Measurements from ENCODE around the gene CD55. TPM values are rescaled to one million over a fixed set of nuclear protein-coding genes. Genes with fewer than 3 reads are reported as not detected.

CD55 gene, protein sequence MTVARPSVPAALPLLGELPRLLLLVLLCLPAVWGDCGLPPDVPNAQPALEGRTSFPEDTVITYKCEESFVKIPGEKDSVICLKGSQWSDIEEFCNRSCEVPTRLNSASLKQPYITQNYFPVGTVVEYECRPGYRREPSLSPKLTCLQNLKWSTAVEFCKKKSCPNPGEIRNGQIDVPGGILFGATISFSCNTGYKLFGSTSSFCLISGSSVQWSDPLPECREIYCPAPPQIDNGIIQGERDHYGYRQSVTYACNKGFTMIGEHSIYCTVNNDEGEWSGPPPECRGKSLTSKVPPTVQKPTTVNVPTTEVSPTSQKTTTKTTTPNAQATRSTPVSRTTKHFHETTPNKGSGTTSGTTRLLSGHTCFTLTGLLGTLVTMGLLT
- 100 to 1,000 TPM in 1 of 2 donors, 10 to 100 TPM in 1; 48.6 to 118 TPM for polyA plus RNA-seq

DNA sequence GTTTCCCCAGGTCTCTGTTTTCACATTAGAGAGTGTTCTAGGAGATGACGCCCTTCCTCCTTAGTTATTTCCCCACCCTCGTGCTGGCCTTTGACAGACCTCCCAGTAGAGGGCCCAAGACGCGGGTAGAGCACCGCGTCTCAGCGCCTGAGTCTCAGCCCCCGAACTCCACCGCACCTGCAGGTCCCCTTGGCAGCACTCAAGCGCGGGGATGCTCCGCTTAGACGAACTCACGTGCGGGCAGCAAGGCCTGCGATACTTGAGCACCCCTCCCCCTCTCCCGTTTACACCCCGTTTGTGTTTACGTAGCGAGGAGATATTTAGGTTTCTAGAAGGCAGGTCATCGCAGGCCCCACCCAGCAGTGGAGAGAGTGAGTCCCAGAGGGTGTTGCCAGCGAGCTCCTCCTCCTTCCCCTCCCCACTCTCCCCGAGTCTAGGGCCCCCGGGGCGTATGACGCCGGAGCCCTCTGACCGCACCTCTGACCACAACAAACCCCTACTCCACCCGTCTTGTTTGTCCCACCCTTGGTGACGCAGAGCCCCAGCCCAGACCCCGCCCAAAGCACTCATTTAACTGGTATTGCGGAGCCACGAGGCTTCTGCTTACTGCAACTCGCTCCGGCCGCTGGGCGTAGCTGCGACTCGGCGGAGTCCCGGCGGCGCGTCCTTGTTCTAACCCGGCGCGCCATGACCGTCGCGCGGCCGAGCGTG is at the start of gene CD55:
Gene CD55, plus strand, starts transcription at position 600 of the 711 bp plus-strand sequence. Its CDS starts 88 bp downstream, at position 688.
- Histone ChIP-seq H3K27me3 (ENCODE audit: control insufficient read depth in 1 of 2, insufficient read depth in 2 of 2, low read length in 2 of 2) (no peaks in the 10 kb centered on the region), H3K4me1 (ENCODE audit: control insufficient read depth in 2 of 2, insufficient read depth in 2 of 2, low read length in 1 of 2) (peaks cover 0 to 2% of the 10 kb centered on the region in 2 donors), H3K9me3 (ENCODE audit: control insufficient read depth in 2 of 2, insufficient read depth in 1 of 2, low read depth in 1 of 2, low read length in 1 of 2) (no peaks in the 10 kb centered on the region), H3K4me3 (ENCODE audit: low read depth in 1 of 2, low read length in 2 of 2) (peak within 1 kb of the TSS; percentile 84 to 98), H3K36me3 (ENCODE audit: control insufficient read depth in 2 of 2, insufficient read depth in 2 of 2, low read length in 1 of 2) (no peaks in the 10 kb centered on the region), H3K27ac (ENCODE audit: low read depth in 2 of 2, low read length in 1 of 2) (peak within 1 kb of the TSS; percentile 91 to 100)
- 0 to 1% methylated on average over 50 to 53 of the region's 53 CpGs for WGBS, 2 donors

DNA sequence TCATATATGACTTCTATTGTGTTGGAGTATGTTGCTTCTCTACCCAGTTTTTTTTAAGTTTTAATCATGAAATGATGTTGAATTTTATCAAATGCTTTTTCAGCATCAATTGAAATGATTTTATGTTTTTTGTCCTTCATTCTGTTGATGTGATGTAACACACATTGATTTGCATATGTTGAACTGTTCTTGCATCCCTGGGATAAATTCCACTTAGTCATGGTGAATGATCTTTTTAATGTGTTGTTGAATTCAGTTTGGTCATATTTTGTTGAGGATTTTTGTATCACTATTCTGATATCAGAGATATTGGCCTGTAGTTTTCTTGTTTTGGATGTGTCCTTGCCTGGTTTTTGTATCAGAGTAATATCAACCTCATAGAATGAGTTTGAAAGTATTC is 46.6 kb upstream of the CD55 start:
- Histone ChIP-seq H3K36me3 (ENCODE audit: control insufficient read depth in 2 of 2, insufficient read depth in 2 of 2, low read length in 1 of 2) (no peaks in the 10 kb centered on the region), H3K27ac (ENCODE audit: low read depth in 2 of 2, low read length in 1 of 2) (no peak overlapping the region), H3K27me3 (ENCODE audit: control insufficient read depth in 1 of 2, insufficient read depth in 2 of 2, low read length in 2 of 2) (no peaks in the 10 kb centered on the region), H3K4me1 (ENCODE audit: control insufficient read depth in 2 of 2, insufficient read depth in 2 of 2, low read length in 1 of 2) (no peaks in the 10 kb centered on the region), H3K9me3 (ENCODE audit: control insufficient read depth in 2 of 2, insufficient read depth in 1 of 2, low read depth in 1 of 2, low read length in 1 of 2) (no peaks in the 10 kb centered on the region), H3K4me3 (ENCODE audit: low read depth in 1 of 2, low read length in 2 of 2) (no peak overlapping the region)

DNA sequence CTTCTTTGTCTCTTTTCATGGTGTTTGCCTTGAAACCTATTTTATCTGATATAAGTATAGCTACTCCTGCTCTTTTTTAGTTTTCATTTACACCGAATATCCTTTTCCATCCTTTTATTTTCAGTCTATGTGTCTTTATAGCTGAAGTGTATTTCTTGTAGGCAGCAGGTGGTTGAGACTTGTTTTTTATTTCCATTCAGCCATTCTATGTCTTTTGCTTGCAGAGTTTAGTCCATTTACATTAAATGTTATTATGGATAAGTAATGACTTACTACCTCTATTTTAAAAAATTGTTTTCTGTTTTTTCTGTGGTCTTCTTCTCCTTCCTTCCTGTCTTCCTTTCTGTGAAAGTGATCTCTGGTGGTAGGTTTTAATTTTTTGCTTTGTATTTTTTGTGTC is 45.0 kb upstream of the CD55 start:
- Histone ChIP-seq H3K36me3 (ENCODE audit: control insufficient read depth in 2 of 2, insufficient read depth in 2 of 2, low read length in 1 of 2) (no peaks in the 10 kb centered on the region), H3K4me3 (ENCODE audit: low read depth in 1 of 2, low read length in 2 of 2) (no peak overlapping the region), H3K27me3 (ENCODE audit: control insufficient read depth in 1 of 2, insufficient read depth in 2 of 2, low read length in 2 of 2) (no peaks in the 10 kb centered on the region), H3K27ac (ENCODE audit: low read depth in 2 of 2, low read length in 1 of 2) (no peak overlapping the region), H3K9me3 (ENCODE audit: control insufficient read depth in 2 of 2, insufficient read depth in 1 of 2, low read depth in 1 of 2, low read length in 1 of 2) (no peaks in the 10 kb centered on the region), H3K4me1 (ENCODE audit: control insufficient read depth in 2 of 2, insufficient read depth in 2 of 2, low read length in 1 of 2) (no peaks in the 10 kb centered on the region)
- WGBS, 2 donors: 84 to 93% methylated on average over 1 of the region's 1 CpG

DNA sequence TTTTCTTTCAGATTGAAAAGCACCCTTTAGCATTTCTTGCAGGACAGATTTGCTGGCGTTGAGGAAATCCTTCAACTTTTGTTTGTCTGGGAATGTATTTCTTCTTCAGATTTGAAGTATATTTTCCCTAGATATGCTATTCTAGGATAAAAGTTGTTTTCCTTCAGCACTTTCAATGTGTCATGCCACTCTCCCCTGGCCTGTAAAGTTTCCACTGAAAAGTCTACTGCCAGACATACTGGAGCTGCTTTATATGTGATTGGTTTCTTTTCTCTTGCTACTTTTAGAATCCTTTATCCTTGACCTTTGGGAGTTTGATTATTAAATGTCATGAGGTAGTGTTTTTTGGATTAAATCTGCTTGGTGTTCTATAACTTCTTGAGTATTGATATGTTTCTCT is 44.2 kb upstream of the CD55 start:
- no peak overlapping the region for H3K27ac ChIP-seq (ENCODE audit: low read depth in 2 of 2, low read length in 1 of 2)
- no peaks in the 10 kb centered on the region for H3K36me3 ChIP-seq (ENCODE audit: control insufficient read depth in 2 of 2, insufficient read depth in 2 of 2, low read length in 1 of 2)
- H3K27me3 ChIP-seq (ENCODE audit: control insufficient read depth in 1 of 2, insufficient read depth in 2 of 2, low read length in 2 of 2): no peaks in the 10 kb centered on the region
- 49 to 63% methylated on average over 1 of the region's 1 CpG for WGBS, 2 donors
- no peaks in the 10 kb centered on the region for H3K4me1 ChIP-seq (ENCODE audit: control insufficient read depth in 2 of 2, insufficient read depth in 2 of 2, low read length in 1 of 2)
- H3K4me3 ChIP-seq (ENCODE audit: low read depth in 1 of 2, low read length in 2 of 2): no peak overlapping the region
- H3K9me3 ChIP-seq (ENCODE audit: control insufficient read depth in 2 of 2, insufficient read depth in 1 of 2, low read depth in 1 of 2, low read length in 1 of 2): no peaks in the 10 kb centered on the region

DNA sequence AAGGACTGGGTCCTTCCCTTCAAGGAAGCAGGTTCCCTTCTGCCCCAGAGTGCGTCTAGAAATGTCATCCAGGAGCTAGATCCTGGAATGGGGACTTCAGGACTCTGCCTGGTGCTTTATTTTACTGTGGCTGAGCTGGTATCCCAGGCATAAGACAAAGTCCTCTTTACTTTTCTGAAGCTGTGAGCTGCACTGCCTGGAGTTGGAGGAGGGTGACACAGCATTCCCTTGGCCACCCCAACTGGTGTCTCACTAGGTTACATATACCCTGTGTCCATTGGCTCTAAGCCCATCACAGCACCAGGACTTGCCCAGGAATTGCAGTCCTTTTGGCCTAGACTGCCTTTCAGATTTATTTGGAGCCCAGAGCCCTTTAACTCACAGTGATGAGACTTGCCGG is 41.8 kb upstream of the CD55 start:
- H3K27me3 ChIP-seq (ENCODE audit: control insufficient read depth in 1 of 2, insufficient read depth in 2 of 2, low read length in 2 of 2): no peaks in the 10 kb centered on the region
- H3K9me3 ChIP-seq (ENCODE audit: control insufficient read depth in 2 of 2, insufficient read depth in 1 of 2, low read depth in 1 of 2, low read length in 1 of 2): no peaks in the 10 kb centered on the region
- H3K27ac ChIP-seq (ENCODE audit: low read depth in 2 of 2, low read length in 1 of 2): no peak overlapping the region
- no peaks in the 10 kb centered on the region for H3K36me3 ChIP-seq (ENCODE audit: control insufficient read depth in 2 of 2, insufficient read depth in 2 of 2, low read length in 1 of 2)
- 91 to 96% methylated on average over 2 of the region's 2 CpGs for WGBS, 2 donors
- H3K4me1 ChIP-seq (ENCODE audit: control insufficient read depth in 2 of 2, insufficient read depth in 2 of 2, low read length in 1 of 2): no peaks in the 10 kb centered on the region
- no peak overlapping the region for H3K4me3 ChIP-seq (ENCODE audit: low read depth in 1 of 2, low read length in 2 of 2)

DNA sequence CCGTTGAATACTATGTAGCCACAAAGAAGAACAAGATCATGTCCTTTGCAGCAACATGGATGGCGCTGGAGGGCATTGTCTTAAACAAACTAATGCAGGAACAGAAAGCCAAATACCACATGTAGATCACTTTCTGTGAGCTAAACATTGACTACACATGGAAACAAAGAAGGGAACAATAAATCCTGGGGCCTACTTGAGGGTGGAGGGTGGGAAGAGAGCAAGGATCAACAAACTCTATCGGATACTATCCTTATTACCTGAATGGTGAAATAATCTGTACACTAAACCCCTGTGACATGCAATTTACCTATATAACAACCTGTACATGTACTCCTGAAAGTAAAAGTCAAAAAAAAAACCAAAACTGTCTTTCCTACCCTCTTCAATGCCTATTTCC is 40.8 kb upstream of the CD55 start:
- Histone ChIP-seq H3K36me3 (ENCODE audit: control insufficient read depth in 2 of 2, insufficient read depth in 2 of 2, low read length in 1 of 2) (no peaks in the 10 kb centered on the region), H3K27ac (ENCODE audit: low read depth in 2 of 2, low read length in 1 of 2) (no peak overlapping the region), H3K4me1 (ENCODE audit: control insufficient read depth in 2 of 2, insufficient read depth in 2 of 2, low read length in 1 of 2) (no peaks in the 10 kb centered on the region), H3K4me3 (ENCODE audit: low read depth in 1 of 2, low read length in 2 of 2) (no peak overlapping the region), H3K27me3 (ENCODE audit: control insufficient read depth in 1 of 2, insufficient read depth in 2 of 2, low read length in 2 of 2) (no peaks in the 10 kb centered on the region), H3K9me3 (ENCODE audit: control insufficient read depth in 2 of 2, insufficient read depth in 1 of 2, low read depth in 1 of 2, low read length in 1 of 2) (no peaks in the 10 kb centered on the region)
- 88 to 96% methylated on average over 3 of the region's 3 CpGs for WGBS, 2 donors

DNA sequence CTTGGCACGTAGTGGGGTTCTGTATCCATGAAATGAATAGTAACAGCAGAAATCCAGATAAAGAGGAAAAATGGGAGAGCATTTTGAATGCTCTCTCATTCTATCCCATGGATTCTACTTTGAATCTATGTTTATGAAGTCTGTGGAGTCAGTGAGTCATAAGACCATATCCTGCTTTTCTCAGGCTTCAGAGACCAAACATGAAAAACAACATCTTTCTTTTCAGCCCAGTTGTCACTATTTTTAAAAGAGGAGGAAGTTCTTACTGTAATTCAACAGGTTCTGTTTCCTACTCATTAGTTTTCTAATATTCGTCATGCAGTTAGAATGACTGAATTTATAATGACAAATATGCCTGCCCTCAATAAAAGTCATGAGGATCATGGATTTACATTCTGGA is 39.4 kb upstream of the CD55 start:
- 48 to 49% methylated on average over 2 of the region's 2 CpGs for WGBS, 2 donors
- Histone ChIP-seq H3K36me3 (ENCODE audit: control insufficient read depth in 2 of 2, insufficient read depth in 2 of 2, low read length in 1 of 2) (no peaks in the 10 kb centered on the region), H3K9me3 (ENCODE audit: control insufficient read depth in 2 of 2, insufficient read depth in 1 of 2, low read depth in 1 of 2, low read length in 1 of 2) (no peaks in the 10 kb centered on the region), H3K4me3 (ENCODE audit: low read depth in 1 of 2, low read length in 2 of 2) (no peak overlapping the region), H3K27ac (ENCODE audit: low read depth in 2 of 2, low read length in 1 of 2) (peak overlapping the region; percentile 79 to 89), H3K4me1 (ENCODE audit: control insufficient read depth in 2 of 2, insufficient read depth in 2 of 2, low read length in 1 of 2) (no peaks in the 10 kb centered on the region), H3K27me3 (ENCODE audit: control insufficient read depth in 1 of 2, insufficient read depth in 2 of 2, low read length in 2 of 2) (no peaks in the 10 kb centered on the region)

DNA sequence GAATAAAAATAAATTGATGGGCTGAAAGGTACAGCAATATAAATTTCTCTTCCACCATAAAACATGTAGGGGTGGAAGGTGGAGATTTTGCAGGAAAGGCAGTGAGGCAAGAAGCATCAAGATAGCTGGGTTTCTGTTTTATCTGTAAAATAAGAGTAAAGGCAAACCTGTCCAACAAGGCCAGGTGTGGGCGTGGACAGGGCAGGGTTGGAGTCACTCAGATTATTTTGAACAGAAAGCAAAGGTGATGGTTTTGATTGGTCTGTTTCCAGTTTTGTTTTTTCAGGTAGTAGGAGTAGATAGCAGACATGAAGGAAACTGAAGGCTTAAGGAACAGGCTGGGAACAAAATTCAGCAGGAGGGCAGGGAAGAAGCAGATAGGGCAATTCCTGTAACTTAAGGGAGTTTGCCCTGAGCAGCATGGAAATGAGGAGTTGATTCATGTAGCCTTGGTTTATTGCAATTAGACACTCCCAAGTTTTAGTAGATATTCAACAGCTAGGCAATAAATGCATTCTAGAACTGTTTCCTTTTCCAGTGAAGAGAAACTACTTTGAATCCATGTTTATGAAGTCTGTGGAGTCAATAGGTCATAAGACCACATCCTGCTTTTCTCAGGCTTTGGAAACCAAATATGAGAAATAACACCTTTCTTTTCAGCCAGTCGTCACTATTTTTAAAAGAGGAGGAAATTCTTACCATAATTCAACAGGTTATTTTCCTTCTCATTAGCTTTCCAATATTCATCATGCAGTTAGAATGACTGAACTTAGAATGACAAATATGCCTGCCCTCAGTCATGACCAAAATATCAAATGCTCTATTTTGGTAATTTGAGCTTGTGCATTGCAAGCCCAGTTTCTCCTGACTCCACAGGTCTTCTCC is 38.7 kb upstream of the CD55 start:
- Histone ChIP-seq H3K27ac (ENCODE audit: low read depth in 2 of 2, low read length in 1 of 2) (peak overlapping the region; percentile 66 to 69), H3K27me3 (ENCODE audit: control insufficient read depth in 1 of 2, insufficient read depth in 2 of 2, low read length in 2 of 2) (no peaks in the 10 kb centered on the region), H3K36me3 (ENCODE audit: control insufficient read depth in 2 of 2, insufficient read depth in 2 of 2, low read length in 1 of 2) (no peaks in the 10 kb centered on the region), H3K4me1 (ENCODE audit: control insufficient read depth in 2 of 2, insufficient read depth in 2 of 2, low read length in 1 of 2) (peaks cover 0 to 1% of the 10 kb centered on the region in 2 donors), H3K4me3 (ENCODE audit: low read depth in 1 of 2, low read length in 2 of 2) (no peak overlapping the region), H3K9me3 (ENCODE audit: control insufficient read depth in 2 of 2, insufficient read depth in 1 of 2, low read depth in 1 of 2, low read length in 1 of 2) (no peaks in the 10 kb centered on the region)
- WGBS, 2 donors: 44 to 50% methylated on average over 2 of the region's 2 CpGs

DNA sequence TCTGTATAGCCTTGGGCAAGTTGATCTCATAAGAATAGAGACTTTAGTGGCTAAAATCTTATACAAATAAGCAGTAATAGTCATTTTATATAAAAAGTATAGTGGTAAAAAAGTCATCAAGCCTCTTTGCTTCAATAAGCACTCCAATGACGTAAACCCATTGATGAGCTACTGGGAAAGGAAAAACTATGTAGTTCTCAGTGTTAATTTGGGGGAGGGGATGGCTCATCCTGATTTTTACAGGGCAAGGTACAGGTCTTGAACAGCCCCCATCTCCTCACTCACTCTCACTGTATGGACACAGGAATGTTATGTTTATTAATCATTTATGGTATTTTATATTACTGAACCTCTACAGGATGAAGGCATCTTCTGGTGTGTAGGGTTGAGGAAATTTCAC is 38.1 kb upstream of the CD55 start:
- H3K36me3 ChIP-seq (ENCODE audit: control insufficient read depth in 2 of 2, insufficient read depth in 2 of 2, low read length in 1 of 2): no peaks in the 10 kb centered on the region
- H3K4me3 ChIP-seq (ENCODE audit: low read depth in 1 of 2, low read length in 2 of 2): no peak overlapping the region
- peaks cover 0 to 2% of the 10 kb centered on the region in 2 donors for H3K4me1 ChIP-seq (ENCODE audit: control insufficient read depth in 2 of 2, insufficient read depth in 2 of 2, low read length in 1 of 2)
- 89 to 92% methylated on average over 1 of the region's 1 CpG for WGBS, 2 donors
- no peaks in the 10 kb centered on the region for H3K27me3 ChIP-seq (ENCODE audit: control insufficient read depth in 1 of 2, insufficient read depth in 2 of 2, low read length in 2 of 2)
- no peaks in the 10 kb centered on the region for H3K9me3 ChIP-seq (ENCODE audit: control insufficient read depth in 2 of 2, insufficient read depth in 1 of 2, low read depth in 1 of 2, low read length in 1 of 2)
- H3K27ac ChIP-seq (ENCODE audit: low read depth in 2 of 2, low read length in 1 of 2): peak overlapping the region in 1 of 2 donors; percentile 66

Measured in esophagus (tissue), 2 donors.